NCI-H187 treated with DMSO at 0.1 percent for 48 hours (cell line): ENCODE results near the gene GLI1.

Experiments used
- DNase-seq: peaks from one replicate; lab custom pipeline; 2025; lab: John Stamatoyannopoulos, UW

Gene GLI1

DNA sequence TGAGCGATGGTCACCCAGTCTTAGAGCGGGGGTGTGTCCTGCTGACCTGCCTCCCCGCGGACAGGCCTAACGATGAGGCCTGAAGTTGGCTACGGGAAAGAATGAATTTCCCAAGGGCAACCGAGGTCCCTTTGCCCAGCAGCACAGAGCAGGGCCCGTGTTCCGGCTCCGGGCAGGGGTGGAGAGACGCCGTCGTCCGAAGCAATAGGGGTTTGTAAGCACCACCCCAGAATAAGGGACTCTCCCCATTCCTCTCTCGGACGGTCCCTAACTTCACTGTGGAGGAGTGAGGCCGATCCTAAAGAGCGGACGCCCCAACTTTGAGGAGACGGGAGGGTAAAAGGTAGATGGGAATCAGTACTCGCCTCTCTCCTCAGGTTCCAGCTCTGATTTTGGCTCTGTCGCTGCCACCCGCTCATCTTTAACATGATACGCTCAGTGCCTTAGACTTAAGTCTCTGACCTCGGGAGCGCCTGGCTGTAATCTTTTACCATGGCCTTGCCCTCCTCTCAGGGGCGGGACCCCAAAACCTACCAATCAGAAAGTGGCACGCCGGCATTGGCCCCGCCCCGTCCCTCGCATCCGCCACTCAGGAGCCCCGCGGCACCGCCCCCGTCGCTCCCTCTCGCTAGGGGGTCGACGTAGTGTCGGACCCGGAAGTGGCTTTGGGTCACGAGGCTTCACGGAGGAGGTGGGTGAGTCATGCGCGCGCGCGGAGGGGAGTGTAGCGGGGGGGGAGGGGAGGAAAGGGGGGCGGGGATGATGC, 60.7 kb downstream of the GLI1 start, which contains the start of gene DDIT3:
Gene DDIT3, minus strand, starts transcription at position 462 of the 766 bp plus-strand sequence. CDS start 3,108 bp downstream, outside the sequence.
- peak; percentile 92 for DNase-seq

GRCh38 chr12:57521525-57522010, 62.0 kb downstream of the GLI1 start:
- no peak for DNase-seq
